GM23248 (cell line): ENCODE data around the gene CLDN5. TPM values are rescaled to one million over a fixed set of nuclear protein-coding genes. Genes with fewer than 3 reads are reported as not detected.
"Not testable (repeated sequence)": the region's sequence is repeated elsewhere in the genome, so short reads cannot be mapped to it uniquely, and the experiment has no call there.

Source experiments
- DNase-seq: peaks from one replicate; pipeline ENCODE4 v3.0.0-alpha.2; 2015
- H2AFZ ChIP-seq: fragments of 200-600 bp; sonication (generic); 2 replicates; pipeline ENCODE4 v1.6.1; 2016; ENCODE audit warnings: antibody characterized with exemption
- H3F3A ChIP-seq: fragments of 200-600 bp; sonication (generic); 2 replicates; pipeline ENCODE4 v1.6.1; 2016; ENCODE audit warnings: mild to moderate bottlenecking, antibody characterized with exemption, mixed run types; ENCODE audit not compliant: insufficient read depth
- H3K27ac ChIP-seq: fragments of 200-600 bp; sonication (generic); 2 replicates; pipeline ENCODE4 v1.5.1; 2016; ENCODE audit warnings: mild to moderate bottlenecking
- H3K27me3 ChIP-seq: fragments of 200-600 bp; sonication (generic); replicated peaks from 2 replicates; pipeline ENCODE4 v1.6.1; 2016; ENCODE audit warnings: mild to moderate bottlenecking; ENCODE audit not compliant: insufficient read depth
- H3K36me3 ChIP-seq: fragments of 200-600 bp; sonication (generic); 2 replicates; pipeline ENCODE4 v1.6.1; 2016; ENCODE audit warnings: low read depth, mild to moderate bottlenecking
- H3K4me1 ChIP-seq: fragments of 200-600 bp; sonication (generic); 2 replicates; pipeline ENCODE4 v1.6.1; 2016; ENCODE audit warnings: mild to moderate bottlenecking; ENCODE audit not compliant: insufficient read depth
- H3K4me2 ChIP-seq: fragments of 200-600 bp; sonication (generic); one replicate; pipeline ENCODE4 v1.6.1; 2016; ENCODE audit warnings: mild to moderate bottlenecking; ENCODE audit not compliant: unreplicated experiment
- H3K4me3 ChIP-seq: fragments of 200-600 bp; sonication (generic); 2 replicates; pipeline ENCODE4 v1.5.1; 2016; ENCODE audit warnings: mild to moderate bottlenecking
- H3K79me2 ChIP-seq: fragments of 200-600 bp; sonication (generic); 2 replicates; pipeline ENCODE4 v1.6.1; 2016; ENCODE audit warnings: mild to moderate bottlenecking; ENCODE audit not compliant: insufficient read depth
- H3K9ac ChIP-seq: fragments of 200-600 bp; sonication (generic); 2 replicates; pipeline ENCODE4 v1.6.1; 2016; ENCODE audit warnings: mild to moderate bottlenecking
- H3K9me2 ChIP-seq: fragments of 200-600 bp; sonication (generic); 2 replicates; pipeline ENCODE4 v1.6.1; 2016; ENCODE audit warnings: mixed run types, mild to moderate bottlenecking, moderate library complexity; ENCODE audit not compliant: insufficient read depth
- H3K9me3 ChIP-seq: fragments of 200-600 bp; sonication (generic); one replicate; pipeline ENCODE4 v1.6.1; 2017; ENCODE audit warnings: low read depth
- H4K20me1 ChIP-seq: fragments of 200-600 bp; sonication (generic); 2 replicates; pipeline ENCODE4 v1.6.0; 2016; ENCODE audit not compliant: insufficient read depth
- EZH2 ChIP-seq: fragments of 200-600 bp; sonication (generic); IDR thresholded peaks from 2 replicates; pipeline ENCODE4 v1.6.1; 2018; ENCODE audit warnings: antibody characterized with exemption, mild to moderate bottlenecking; ENCODE audit not compliant: insufficient read depth, poor library complexity, severe bottlenecking
- EZH2phosphoT487 ChIP-seq: fragments of 200-600 bp; sonication (generic); IDR thresholded peaks from 2 replicates; pipeline ENCODE4 v1.6.1; 2018; ENCODE audit warnings: antibody characterized with exemption, moderate library complexity, mild to moderate bottlenecking, low read depth; ENCODE audit not compliant: insufficient read depth
- WGBS, 2 experiments: methylation state at CpG; one replicate each; pipeline ENCODE4 v1.1.6; 2015 to 2017; ENCODE audit warnings: low lambda C conversion rate in 2 of 2, low coverage in 1 of 2; ENCODE audit errors: missing lambda C conversion rate in 2 of 2; 5-methylcytosine and 5-hydroxymethylcytosine counted together
- in situ Hi-C: fragments of 300-500 bp; cut with MboI; formaldehyde crosslinking; loops from 2 replicates; pipeline ENCODE4 v1.15.0; 2020
- polyA plus RNA-seq: library from polyadenylated mRNA; unstranded; fragments of >200 nt; fragmentation: Nextera tagmentation; extraction: Ambion mirVana; gene quantifications from 2 replicates; pipeline ENCODE4 v1.2.1, GENCODE V29; 2016
- total RNA-seq: library from RNA; depleted of rRNA; stranded (reverse); fragments of >200 nt; shearing (Covaris generic); gene quantifications from 2 replicates; pipeline ENCODE4 v1.2.3, GENCODE V29; 2014

CLDN5 gene
- total and polyA plus RNA-seq, 2 experiments from 2014 or later: not detected

DNA sequence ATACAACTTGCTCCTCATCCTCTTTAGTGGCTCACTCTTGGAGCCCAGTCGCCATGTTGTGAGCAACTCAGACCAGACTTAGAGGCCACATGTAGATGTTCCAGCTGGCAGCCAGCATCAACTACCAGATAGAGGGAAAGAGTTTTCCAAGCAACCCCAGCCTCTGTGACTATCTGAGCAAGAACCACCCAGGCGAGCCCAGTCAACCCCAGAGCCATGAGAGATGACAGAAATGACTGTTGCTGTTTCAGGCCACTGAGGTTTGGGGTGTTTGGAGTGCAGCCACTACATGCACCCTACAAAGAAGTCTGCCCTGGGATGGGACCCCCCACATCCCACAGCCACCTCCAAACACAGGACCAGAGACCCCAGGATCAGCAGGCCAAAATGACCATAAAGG, 24.8 kb upstream of the CLDN5 start:
- H3K36me3 ChIP-seq: no peaks in the 10 kb centered on the region
- in situ Hi-C loops: no loop called here
- H3K27ac ChIP-seq: no peak overlapping the region
- H4K20me1 ChIP-seq: no peaks in the 10 kb centered on the region
- H3K9me3 ChIP-seq: no peaks in the 10 kb centered on the region
- H3K4me1 ChIP-seq: no peaks in the 10 kb centered on the region
- H2AFZ ChIP-seq: no peak overlapping the region
- peaks cover 3% of the 10 kb centered on the region for H3K27me3 ChIP-seq
- no peak for TF ChIP-seq EZH2
- TF ChIP-seq EZH2phosphoT487: no peak
- H3K4me3 ChIP-seq: no peak overlapping the region
- H3F3A ChIP-seq: no peaks in the 10 kb centered on the region
- no peaks in the 10 kb centered on the region for H3K9me2 ChIP-seq
- H3K79me2 ChIP-seq: no peaks in the 10 kb centered on the region
- no peak overlapping the region for H3K4me2 ChIP-seq
- no peak for DNase-seq
- no peak overlapping the region for H3K9ac ChIP-seq
- WGBS, 2 experiments: 34 to 36% methylated on average over 2 of the region's 2 CpGs

DNA sequence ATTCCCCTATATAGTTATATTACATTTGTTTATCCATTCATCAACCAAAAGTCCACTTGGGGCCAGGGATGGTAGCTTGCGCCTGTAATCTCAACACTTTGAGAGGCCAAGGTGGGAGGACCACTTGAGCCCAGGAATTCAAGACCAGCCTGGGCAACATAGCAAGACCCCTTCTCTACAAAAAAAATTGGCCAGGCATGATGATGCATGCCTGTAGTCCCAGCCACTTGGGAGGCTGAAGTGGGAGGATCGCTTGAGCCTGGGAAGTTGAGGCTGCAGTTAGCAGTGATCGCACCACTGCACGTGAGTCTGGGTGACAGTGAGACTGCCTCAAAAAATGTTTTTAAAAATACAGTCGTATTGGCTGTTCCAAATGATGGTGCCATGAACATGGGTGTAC, 24.2 kb upstream of the CLDN5 start:
- H3K4me3 ChIP-seq, in situ Hi-C loops, H3K4me2 ChIP-seq, H3K9me2 ChIP-seq, H3K9me3 ChIP-seq, H3K27ac ChIP-seq, H3K36me3 ChIP-seq, DNase-seq, H3K4me1 ChIP-seq, H3K9ac ChIP-seq, H4K20me1 ChIP-seq, H3K27me3 ChIP-seq, H2AFZ ChIP-seq, H3K79me2 ChIP-seq, H3F3A ChIP-seq: not testable (repeated sequence)
- 67 to 75% methylated on average over 5 of the region's 5 CpGs for WGBS, 2 experiments

DNA sequence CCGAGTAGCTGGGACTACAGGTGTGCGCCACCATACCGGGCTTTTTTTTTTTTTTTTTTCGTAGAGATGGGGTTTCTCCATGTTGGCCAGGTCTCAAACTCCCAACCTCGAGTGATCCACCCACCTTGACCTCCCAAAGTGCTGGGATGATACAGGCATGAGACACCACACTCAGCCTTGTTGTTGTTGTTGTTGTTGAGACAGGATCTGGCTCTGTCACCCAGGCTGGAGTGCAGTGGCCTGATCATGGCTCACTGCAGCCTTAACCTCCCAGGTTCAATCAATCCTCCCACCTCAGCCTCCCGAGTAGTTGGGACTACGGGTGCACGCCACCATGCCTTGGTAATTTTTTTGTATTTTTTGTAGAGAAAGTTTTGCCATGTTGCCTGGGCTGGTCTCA, 23.4 kb upstream of the CLDN5 start:
- no peaks in the 10 kb centered on the region for H3K4me1 ChIP-seq
- no peak for DNase-seq
- in situ Hi-C loops: no loop called here
- H2AFZ ChIP-seq: no peak overlapping the region
- TF ChIP-seq EZH2: no peak
- no peak for TF ChIP-seq EZH2phosphoT487
- H3K27me3 ChIP-seq: no peaks in the 10 kb centered on the region; the same call in none of the 2 replicates
- H3K27ac ChIP-seq: no peak overlapping the region
- no peak overlapping the region for H3K9ac ChIP-seq
- H3K9me2 ChIP-seq: no peaks in the 10 kb centered on the region
- H4K20me1 ChIP-seq: no peaks in the 10 kb centered on the region
- H3K79me2 ChIP-seq: no peaks in the 10 kb centered on the region
- no peaks in the 10 kb centered on the region for H3F3A ChIP-seq
- no peaks in the 10 kb centered on the region for H3K36me3 ChIP-seq
- no peaks in the 10 kb centered on the region for H3K9me3 ChIP-seq
- H3K4me2 ChIP-seq: no peak overlapping the region
- no peak overlapping the region for H3K4me3 ChIP-seq
- 56 to 59% methylated on average over 8 of the region's 8 CpGs for WGBS, 2 experiments

DNA sequence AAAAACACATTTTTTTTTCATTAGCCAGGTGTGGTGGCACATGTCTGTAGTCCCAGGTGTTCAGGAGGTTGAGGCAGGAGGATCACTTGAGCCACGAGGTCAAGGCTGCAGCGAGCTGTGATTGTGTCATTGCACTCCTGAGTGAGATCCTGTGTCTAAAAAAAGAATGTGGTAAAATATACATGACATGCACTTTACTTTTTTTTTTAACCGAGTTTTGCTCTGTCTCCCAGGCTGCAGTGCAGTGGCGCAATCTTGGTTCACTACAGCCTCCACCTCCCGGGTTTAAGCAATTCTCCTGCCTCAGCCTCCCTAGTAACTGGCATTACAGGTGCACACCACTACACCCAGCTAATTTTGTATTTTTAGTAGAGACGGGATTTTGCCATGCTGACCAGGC, 22.5 kb upstream of the CLDN5 start:
- Histone ChIP-seq H3K79me2 (no peaks in the 10 kb centered on the region), H3K4me3 (no peak overlapping the region), H3K9me2 (no peaks in the 10 kb centered on the region), H4K20me1 (no peaks in the 10 kb centered on the region), H3F3A (no peaks in the 10 kb centered on the region), H3K36me3 (no peaks in the 10 kb centered on the region), H3K4me1 (no peaks in the 10 kb centered on the region), H3K9ac (no peak overlapping the region), H3K27ac (no peak overlapping the region), H2AFZ (no peak overlapping the region), H3K27me3 (no peaks in the 10 kb centered on the region; the same call in none of the 2 replicates), H3K4me2 (no peak overlapping the region), H3K9me3 (no peaks in the 10 kb centered on the region)
- TF ChIP-seq EZH2 (no peak), EZH2phosphoT487 (no peak)
- WGBS, 2 experiments: 45 to 52% methylated on average over 6 of the region's 6 CpGs
- in situ Hi-C loops: no loop called here
- DNase-seq: no peak

DNA sequence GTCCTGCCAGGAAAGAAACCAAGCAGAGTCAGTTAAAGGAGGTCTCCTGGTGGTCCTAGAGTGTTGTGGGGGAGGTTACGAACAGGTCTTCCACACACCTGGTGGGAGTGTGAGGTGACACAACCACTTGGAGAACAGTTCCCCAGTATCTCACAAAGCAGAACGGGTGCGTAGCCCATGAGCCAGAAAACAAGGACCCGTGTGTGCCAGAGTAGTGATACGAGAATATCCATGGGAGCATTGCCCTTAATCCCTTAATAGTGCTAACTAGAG, 21.7 kb upstream of the CLDN5 start:
- no peak overlapping the region for H3K4me2 ChIP-seq
- 45 to 49% methylated on average over 5 of the region's 5 CpGs for WGBS, 2 experiments
- TF ChIP-seq EZH2phosphoT487 (no peak), EZH2 (no peak)
- no peaks in the 10 kb centered on the region for H3K9me3 ChIP-seq
- no peak overlapping the region for H3K9ac ChIP-seq
- no peaks in the 10 kb centered on the region for H3K9me2 ChIP-seq
- no peak for DNase-seq
- H4K20me1 ChIP-seq: no peaks in the 10 kb centered on the region
- H3K36me3 ChIP-seq: no peaks in the 10 kb centered on the region
- H3K79me2 ChIP-seq: no peaks in the 10 kb centered on the region
- no peak overlapping the region for H3K4me3 ChIP-seq
- no peaks in the 10 kb centered on the region; the same call in none of the 2 replicates for H3K27me3 ChIP-seq
- H3K4me1 ChIP-seq: no peaks in the 10 kb centered on the region
- in situ Hi-C loops: no loop called here
- no peaks in the 10 kb centered on the region for H3F3A ChIP-seq
- no peak overlapping the region for H3K27ac ChIP-seq
- no peak overlapping the region for H2AFZ ChIP-seq
